HCT116 (cell line): Measurements from ENCODE around the gene LYPD6. TPM values are rescaled to one million over a fixed set of nuclear protein-coding genes. Genes with fewer than 3 reads are reported as not detected.

Source experiments
- ATAC-seq: fragments of 200-7000 bp; cut with Tn5 transposase; 2 replicates; pipeline ENCODE4 v1.9.1; 2020; ENCODE audit warnings: mild to moderate bottlenecking, moderate library complexity
- BruUV-seq: library from RNA; stranded (reverse); fragments of 400-500 nt; replicated peaks from 2 replicates; lab custom pipeline; 2021; lab: Mats Ljungman, UMichigan
- CTCF ChIA-PET: fragments of 300-600 bp; sonication (Branson Sonifier 250); formaldehyde crosslinking; loops from one replicate; lab custom pipeline; 2021; ENCODE audit warnings: antibody characterized with exemption; lab: Charles Lee
- POLR2A ChIA-PET: fragments of 300-600, 350-600 bp; sonication (Branson Sonifier 250); formaldehyde crosslinking; loops from one replicate; lab custom pipeline; 2021; ENCODE audit warnings: antibody characterized with exemption; lab: Charles Lee
- RAD21 ChIA-PET, 2 experiments: fragments of 300-600 bp; sonication (Branson Sonifier 250); formaldehyde crosslinking; loops; one replicate each; lab custom pipeline; 2023; ENCODE audit warnings: low total read pairs in 2 of 2; ENCODE audit not compliant: uncharacterized antibody in 2 of 2, unreplicated experiment in 2 of 2, low non-redundant PET in 1 of 2; lab: Charles Lee
- DNase-seq: peaks from one replicate; pipeline ENCODE4 v3.0.0-alpha.2; 2010; ENCODE audit warnings: low read depth, low spot score
- H2AFZ ChIP-seq: fragments of 200-600 bp; shearing (Covaris generic), sonication (generic); 2 replicates; pipeline ENCODE4 v1.6.1; 2017; ENCODE audit warnings: low read depth, mixed run types, mixed read lengths, antibody characterized with exemption, low read length; ENCODE audit not compliant: poor library complexity, severe bottlenecking
- H3K27ac ChIP-seq: 2 replicates; pipeline ENCODE4 v1.5.1; 2012; ENCODE audit warnings: low read depth, low read length
- H3K27me3 ChIP-seq: fragments of 200-600 bp; sonication (generic); 2 replicates; pipeline ENCODE4 v1.6.1; 2016; ENCODE audit warnings: mixed run types, low read length, mixed read lengths; ENCODE audit not compliant: insufficient read depth
- H3K36me3 ChIP-seq, 2 experiments: fragments of 200-500 bp in 1 of 2; fragments of 200-600 bp in 1 of 2; sonication (Bioruptor generic) in 1 of 2; sonication (generic) in 1 of 2; 2 replicates each; pipeline versions ENCODE4 v1.5.1 to v1.6.1; 2014 to 2016; ENCODE audit warnings: low read length in 2 of 2, inconsistent platforms in 1 of 2, mixed read lengths in 1 of 2, mixed run types in 1 of 2; ENCODE audit not compliant: insufficient read depth in 2 of 2, control insufficient read depth in 1 of 2
- H3K4me1 ChIP-seq, 2 experiments: fragments of 200-600 bp in 1 of 2; sonication (generic) in 1 of 2; 2 replicates each; pipeline versions ENCODE4 v1.5.1 to v1.6.1; 2012 to 2017; ENCODE audit warnings: low read length in 2 of 2, inconsistent platforms in 1 of 2, mild to moderate bottlenecking in 1 of 2, mixed read lengths in 1 of 2, mixed run types in 1 of 2, moderate library complexity in 1 of 2; ENCODE audit not compliant: insufficient read depth in 2 of 2, control insufficient read depth in 1 of 2
- H3K4me2 ChIP-seq: fragments of 200-600 bp; sonication (generic); 2 replicates; pipeline ENCODE4 v1.6.1; 2017; ENCODE audit warnings: mixed run types, low read length, mixed read lengths
- H3K4me3 ChIP-seq, 2 experiments: fragments of 200-600 bp in 1 of 2; sonication (generic) in 1 of 2; replicated peaks in 1 of 2; 2 replicates each; pipeline ENCODE4 v1.5.1; 2011 to 2016; ENCODE audit warnings: low read length in 2 of 2, control low read depth in 1 of 2, low read depth in 1 of 2, mild to moderate bottlenecking in 1 of 2, mixed read lengths in 1 of 2, mixed run types in 1 of 2
- H3K79me2 ChIP-seq: fragments of 200-600 bp; sonication (generic); 2 replicates; pipeline ENCODE4 v1.6.1; 2017; ENCODE audit warnings: mild to moderate bottlenecking, mixed run types, low read length, moderate library complexity, mixed read lengths; ENCODE audit not compliant: insufficient read depth
- H3K9ac ChIP-seq: fragments of 200-600 bp; sonication (generic); 2 replicates; pipeline ENCODE4 v1.6.1; 2016; ENCODE audit warnings: low read length, mixed read lengths
- H3K9me2 ChIP-seq: fragments of 200-600 bp; sonication (generic), shearing (Covaris generic); 2 replicates; pipeline ENCODE4 v1.6.1; 2017; ENCODE audit warnings: mixed run types, mild to moderate bottlenecking, moderate library complexity; ENCODE audit not compliant: insufficient read depth
- H3K9me3 ChIP-seq, 2 experiments: fragments of 200-500 bp in 1 of 2; fragments of 200-600 bp in 1 of 2; sonication (Bioruptor generic) in 1 of 2; sonication (generic) in 1 of 2; 2 replicates each; pipeline ENCODE4 v1.6.1; 2014 to 2017; ENCODE audit warnings: low read length in 2 of 2, mixed read lengths in 2 of 2, inconsistent platforms in 1 of 2, low read depth in 1 of 2, mild to moderate bottlenecking in 1 of 2, mixed run types in 1 of 2, moderate library complexity in 1 of 2; ENCODE audit not compliant: control insufficient read depth in 1 of 2, insufficient read depth in 1 of 2
- H4K20me1 ChIP-seq: fragments of 200-600 bp; sonication (generic), shearing (Covaris generic); 2 replicates; pipeline ENCODE4 v1.6.1; 2017; ENCODE audit warnings: mixed run types, mild to moderate bottlenecking, moderate library complexity; ENCODE audit not compliant: insufficient read depth
- CBX3 ChIP-seq: IDR thresholded peaks from 2 replicates; pipeline ENCODE4 v1.6.1; 2012; ENCODE audit warnings: low read depth
- EGR1 ChIP-seq: IDR thresholded peaks from 2 replicates; pipeline ENCODE4 v1.6.1; 2012; ENCODE audit warnings: low read depth
- ELF1 ChIP-seq: IDR thresholded peaks from 2 replicates; pipeline ENCODE4 v1.6.1; 2012; ENCODE audit warnings: low read depth, borderline replicate concordance
- EZH2phosphoT487 ChIP-seq: fragments of 200-600 bp; IDR thresholded peaks from 2 replicates; pipeline ENCODE4 v1.6.1; 2018; ENCODE audit warnings: antibody characterized with exemption, borderline replicate concordance
- POLR2AphosphoS5 ChIP-seq: IDR thresholded peaks from 2 replicates; pipeline ENCODE4 v1.6.1; 2011; ENCODE audit warnings: mild to moderate bottlenecking, low read depth, low read length, moderate library complexity
- RAD21 ChIP-seq: IDR thresholded peaks from 2 replicates; pipeline ENCODE4 v1.6.1; 2012; ENCODE audit warnings: low read depth, mild to moderate bottlenecking
- SIN3A ChIP-seq: IDR thresholded peaks from 2 replicates; pipeline ENCODE4 v1.6.1; 2012; ENCODE audit warnings: low read depth
- TCF7L2 ChIP-seq: IDR thresholded peaks from 2 replicates; pipeline ENCODE4 v1.7.0; 2011; ENCODE audit warnings: borderline replicate concordance, inconsistent platforms; ENCODE audit not compliant: insufficient read depth, insufficient read length; ENCODE audit errors: extremely low read depth
- intact Hi-C: fragments of 100-400 bp; cut with micrococcal nuclease; formaldehyde crosslinking; loops from 2 replicates; pipeline ENCODE4 v1.10.0; 2022
- total RNA-seq: library from RNA; stranded (reverse); gene quantifications from one replicate; pipeline ENCODE4 v1.2.1, GENCODE V29; 2021; ENCODE audit not compliant: unreplicated experiment
- TF ChIP-seq, protein P1 (sequence below): IDR thresholded peaks from 2 replicates; pipeline ENCODE4 v1.6.1; 2012; ENCODE audit warnings: low read depth
- TF ChIP-seq, protein P2 (sequence below): IDR thresholded peaks from 2 replicates; pipeline ENCODE4 v1.6.1; 2012
- TF ChIP-seq, protein P3 (sequence below): IDR thresholded peaks from 2 replicates; pipeline ENCODE4 v1.6.1; 2012

LYPD6 gene
- total RNA-seq, 1 experiment from 2014 or later: 3.0 TPM

DNA sequence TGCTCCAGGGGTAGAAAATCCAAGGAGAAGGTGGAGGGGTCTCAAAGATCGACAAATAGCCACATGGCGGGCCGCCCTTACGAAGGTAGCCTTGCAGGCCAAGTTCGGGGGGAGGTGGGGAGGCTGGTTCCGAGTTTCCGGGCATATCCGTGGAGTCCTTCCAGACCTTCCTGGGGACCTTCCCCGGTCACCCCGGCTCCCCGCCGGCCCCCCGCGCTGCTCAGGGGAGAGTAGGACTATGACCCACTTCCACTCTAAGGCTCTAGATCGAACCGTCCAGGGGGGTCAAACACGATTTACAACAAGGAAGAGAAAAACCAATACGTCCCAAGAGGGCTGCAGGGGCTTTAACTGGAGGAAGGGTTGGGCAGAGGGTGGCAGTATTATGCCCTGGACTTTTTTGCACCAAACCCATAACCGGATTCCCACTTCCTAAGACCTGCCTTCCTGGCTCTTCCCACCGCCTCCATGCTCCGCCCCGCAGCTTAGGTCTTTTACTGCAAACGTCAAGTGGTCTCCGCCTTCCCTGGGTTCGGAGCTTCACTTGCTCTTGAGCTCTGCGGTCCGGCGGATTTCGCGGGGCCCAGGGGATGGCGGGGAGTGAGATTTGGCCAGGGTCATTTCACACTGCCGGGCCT is 779 bp upstream of the LYPD6 start:
- ChIA-PET CTCF (interaction anchor here (0.6 to 1.4 kb wide), 5 partner anchors 16 to 312 kb away, joined by 3 to 6 read pairs (median 3); partner anchors contain the start of gene LYPD6B), RAD21 (no interaction called here), POLR2A (no interaction called here)
- Histone ChIP-seq H2AFZ (peak overlapping the region; percentile 70), H3K4me1 (peaks cover 6 to 14% of the 10 kb centered on the region in 2 experiments; a peak in 2 of 4 replicates), H3K79me2 (no peaks in the 10 kb centered on the region), H3K27ac (peak overlapping the region; percentile 66), H3K9me3 (no peaks in the 10 kb centered on the region), H3K9me2 (no peaks in the 10 kb centered on the region), H3K4me2 (peak overlapping the region; percentile 91), H3K9ac (peak overlapping the region; percentile 57), H4K20me1 (no peaks in the 10 kb centered on the region), H3K27me3 (no peaks in the 10 kb centered on the region), H3K36me3 (no peaks in the 10 kb centered on the region), H3K4me3 (peak overlapping the region; percentile 55 to 69)
- ATAC-seq (peak; percentile 73), DNase-seq (peak; percentile 53)
- intact Hi-C loops: loop anchor here (1.0 to 5.0 kb wide), 2 partner anchors 233 to 291 kb away; partner anchors contain the start of gene LYPD6B
- BruUV-seq: no TSS peak
- TF ChIP-seq ELF1 (no peak), SIN3A (no peak), EGR1 (no peak), RAD21 (no peak), EZH2phosphoT487 (no peak), POLR2AphosphoS5 (no peak), TCF7L2 (no peak), CBX3 (no peak)
- TF ChIP-seq, protein P1, sequence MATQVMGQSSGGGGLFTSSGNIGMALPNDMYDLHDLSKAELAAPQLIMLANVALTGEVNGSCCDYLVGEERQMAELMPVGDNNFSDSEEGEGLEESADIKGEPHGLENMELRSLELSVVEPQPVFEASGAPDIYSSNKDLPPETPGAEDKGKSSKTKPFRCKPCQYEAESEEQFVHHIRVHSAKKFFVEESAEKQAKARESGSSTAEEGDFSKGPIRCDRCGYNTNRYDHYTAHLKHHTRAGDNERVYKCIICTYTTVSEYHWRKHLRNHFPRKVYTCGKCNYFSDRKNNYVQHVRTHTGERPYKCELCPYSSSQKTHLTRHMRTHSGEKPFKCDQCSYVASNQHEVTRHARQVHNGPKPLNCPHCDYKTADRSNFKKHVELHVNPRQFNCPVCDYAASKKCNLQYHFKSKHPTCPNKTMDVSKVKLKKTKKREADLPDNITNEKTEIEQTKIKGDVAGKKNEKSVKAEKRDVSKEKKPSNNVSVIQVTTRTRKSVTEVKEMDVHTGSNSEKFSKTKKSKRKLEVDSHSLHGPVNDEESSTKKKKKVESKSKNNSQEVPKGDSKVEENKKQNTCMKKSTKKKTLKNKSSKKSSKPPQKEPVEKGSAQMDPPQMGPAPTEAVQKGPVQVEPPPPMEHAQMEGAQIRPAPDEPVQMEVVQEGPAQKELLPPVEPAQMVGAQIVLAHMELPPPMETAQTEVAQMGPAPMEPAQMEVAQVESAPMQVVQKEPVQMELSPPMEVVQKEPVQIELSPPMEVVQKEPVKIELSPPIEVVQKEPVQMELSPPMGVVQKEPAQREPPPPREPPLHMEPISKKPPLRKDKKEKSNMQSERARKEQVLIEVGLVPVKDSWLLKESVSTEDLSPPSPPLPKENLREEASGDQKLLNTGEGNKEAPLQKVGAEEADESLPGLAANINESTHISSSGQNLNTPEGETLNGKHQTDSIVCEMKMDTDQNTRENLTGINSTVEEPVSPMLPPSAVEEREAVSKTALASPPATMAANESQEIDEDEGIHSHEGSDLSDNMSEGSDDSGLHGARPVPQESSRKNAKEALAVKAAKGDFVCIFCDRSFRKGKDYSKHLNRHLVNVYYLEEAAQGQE: no peak
- TF ChIP-seq, protein P2, sequence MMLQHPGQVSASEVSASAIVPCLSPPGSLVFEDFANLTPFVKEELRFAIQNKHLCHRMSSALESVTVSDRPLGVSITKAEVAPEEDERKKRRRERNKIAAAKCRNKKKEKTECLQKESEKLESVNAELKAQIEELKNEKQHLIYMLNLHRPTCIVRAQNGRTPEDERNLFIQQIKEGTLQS: no peak
- TF ChIP-seq, protein P3, sequence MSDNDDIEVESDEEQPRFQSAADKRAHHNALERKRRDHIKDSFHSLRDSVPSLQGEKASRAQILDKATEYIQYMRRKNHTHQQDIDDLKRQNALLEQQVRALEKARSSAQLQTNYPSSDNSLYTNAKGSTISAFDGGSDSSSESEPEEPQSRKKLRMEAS: no peak
